Gastrocnemius medialis (tissue), 4 donors: Measurements from ENCODE around the gene SMIM1.

ENCODE experiments used
- CTCF ChIP-seq, 5 experiments: fragments of 450-650 bp in 3 of 5; fragments of 200-600 bp in 2 of 5; sonication (generic) in 2 of 5; IDR thresholded peaks in 4 of 5; conservative IDR thresholded peaks in 1 of 5; 1 replicate in 4 of 5; 2 replicates in 1 of 5; pipeline ENCODE4 v1.5.1; 2016 to 2019; ENCODE audit warnings: antibody characterized with exemption in 5 of 5, mild to moderate bottlenecking in 3 of 5, moderate library complexity in 3 of 5
- POLR2A ChIP-seq, 2 donors: fragments of 450-650 bp; IDR thresholded peaks; one replicate each; pipeline ENCODE4 v1.6.1; 2017; ENCODE audit warnings: antibody characterized with exemption in 2 of 2, mild to moderate bottlenecking in 2 of 2, moderate library complexity in 2 of 2

- TF ChIP-seq CTCF (IDR thresholded peaks at IDR 0.05 in 4 of 5, conservative IDR thresholded peaks at IDR 0.05 in 1 of 5): no peak
- TF ChIP-seq POLR2A (IDR thresholded peaks at IDR 0.05): no peak
Measured at GRCh38 chr1:3736708-3737107, 35.8 kb upstream of the SMIM1 start.
